Activated T-cell treated with anti-CD3 and anti-CD28 coated beads, Interleukin-2, amount 50 U/mL, for 72 hours (primary cell): Measurements from ENCODE around the gene PRDM7. TPM values are rescaled to one million over a fixed set of nuclear protein-coding genes. Genes with fewer than 3 reads are reported as not detected.
"Not testable (repeated sequence)": the region's sequence is repeated elsewhere in the genome, so short reads cannot be mapped to it uniquely, and the experiment has no call there.

Source experiments
- ATAC-seq, 2 donors: fragments of 150-1000 bp; cut with Tn5 transposase; replicated peaks in 1 of 2; 2 replicates each; pipeline ENCODE4 v1.10.0; 2021; ENCODE audit warnings: moderate library complexity in 2 of 2, mild to moderate bottlenecking in 1 of 2
- DNase-seq, 2 donors: peaks; one replicate each; pipeline ENCODE4 v3.0.0; 2021 to 2022; ENCODE audit warnings: mixed read lengths in 1 of 2
- H3K27ac Mint-ChIP-seq: one replicate; pipeline ENCODE4 v1.8.0; 2022; ENCODE audit warnings: mild to moderate bottlenecking, moderate library complexity, mixed read lengths
- H3K27me3 Mint-ChIP-seq: one replicate; pipeline ENCODE4 v1.8.0; 2022; ENCODE audit warnings: low read depth, mixed read lengths
- H3K36me3 Mint-ChIP-seq, 2 donors: one replicate each; pipeline ENCODE4 v1.8.0; 2022; ENCODE audit warnings: mixed read lengths in 2 of 2, mild to moderate bottlenecking in 1 of 2; ENCODE audit not compliant: insufficient read depth in 2 of 2
- H3K4me1 Mint-ChIP-seq: one replicate; pipeline ENCODE4 v1.8.0; 2022; ENCODE audit warnings: low read depth, mixed read lengths
- H3K4me3 Mint-ChIP-seq, 2 donors: one replicate each; pipeline ENCODE4 v1.8.0; 2022; ENCODE audit warnings: mild to moderate bottlenecking in 2 of 2, mixed read lengths in 2 of 2, moderate library complexity in 2 of 2
- H3K9me3 Mint-ChIP-seq, 2 donors: one replicate each; pipeline ENCODE4 v1.8.0; 2022; ENCODE audit warnings: mixed read lengths in 2 of 2
- total RNA-seq, 2 donors: library from RNA; stranded (reverse); gene quantifications; one replicate each; pipeline ENCODE4 v1.2.3, GENCODE V29; 2022

The PRDM7 gene
- total RNA-seq, 2 donors from 2014 or later: not detected

- no peak overlapping the region for H3K4me3 Mint-ChIP-seq
- H3K27ac Mint-ChIP-seq: no peak overlapping the region
- H3K36me3 Mint-ChIP-seq: no peaks in the 10 kb centered on the region
- ATAC-seq (no peak), DNase-seq (no peak)
- H3K27me3 Mint-ChIP-seq: no peaks in the 10 kb centered on the region
- H3K4me1 Mint-ChIP-seq: peaks cover 19% of the 10 kb centered on the region
- H3K9me3 Mint-ChIP-seq: no peaks in the 10 kb centered on the region
Observed at GRCh38 chr16:90011908-90012501, 65.1 kb downstream of the PRDM7 start.

GRCh38 chr16:90011508-90011819 lies 65.7 kb downstream of the PRDM7 start:
- peaks cover 19% of the 10 kb centered on the region for H3K4me1 Mint-ChIP-seq
- no peak for ATAC-seq
- H3K36me3 Mint-ChIP-seq: no peaks in the 10 kb centered on the region

GRCh38 chr16:90010676-90011507 lies 66.2 kb downstream of the PRDM7 start:
- H3K4me3 Mint-ChIP-seq: no peak overlapping the region
- H3K36me3 Mint-ChIP-seq: no peaks in the 10 kb centered on the region
- H3K27ac Mint-ChIP-seq: no peak overlapping the region
- no peak for ATAC-seq
- H3K9me3 Mint-ChIP-seq: no peaks in the 10 kb centered on the region
- no peaks in the 10 kb centered on the region for H3K27me3 Mint-ChIP-seq
- DNase-seq: no peak
- peaks cover 19% of the 10 kb centered on the region for H3K4me1 Mint-ChIP-seq

More at GRCh38 chr16:90011508-90011819, 65.7 kb downstream of the PRDM7 start:
- no peaks in the 10 kb centered on the region for H3K27me3 Mint-ChIP-seq
- H3K4me3 Mint-ChIP-seq: no peak overlapping the region
- H3K27ac Mint-ChIP-seq: no peak overlapping the region
- H3K9me3 Mint-ChIP-seq: no peaks in the 10 kb centered on the region
- no peak for DNase-seq

GRCh38 chr16:90009172-90009899 lies 67.8 kb downstream of the PRDM7 start:
- Mint-ChIP-seq H3K36me3 (no peaks in the 10 kb centered on the region), H3K4me3 (peak overlapping the region; percentile 75 to 76), H3K9me3 (no peaks in the 10 kb centered on the region), H3K27ac (no peak overlapping the region), H3K4me1 (peaks cover 19% of the 10 kb centered on the region), H3K27me3 (no peaks in the 10 kb centered on the region)
- ATAC-seq (peak in 1 of 2 donors; percentile 32), DNase-seq (no peak)

- peak; percentile 97 to 98 for ATAC-seq
- Mint-ChIP-seq H3K27me3 (no peaks in the 10 kb centered on the region), H3K27ac (peak overlapping the region; percentile 21)
Observed at GRCh38 chr16:90008708-90009145, 68.4 kb downstream of the PRDM7 start.

GRCh38 chr16:90007635-90008234 lies 69.4 kb downstream of the PRDM7 start:
- not testable (repeated sequence) for DNase-seq, H3K27me3 Mint-ChIP-seq, H3K4me3 Mint-ChIP-seq, H3K9me3 Mint-ChIP-seq, ATAC-seq, H3K27ac Mint-ChIP-seq, H3K36me3 Mint-ChIP-seq
- H3K4me1 Mint-ChIP-seq: peaks cover 19% of the 10 kb centered on the region

More at GRCh38 chr16:90008708-90009145, 68.4 kb downstream of the PRDM7 start:
- Mint-ChIP-seq H3K36me3 (no peaks in the 10 kb centered on the region), H3K9me3 (no peaks in the 10 kb centered on the region), H3K4me1 (peaks cover 19% of the 10 kb centered on the region), H3K4me3 (peak overlapping the region; percentile 75 to 76)
- DNase-seq: peak; percentile 71 to 73

- Mint-ChIP-seq H3K27me3 (no peaks in the 10 kb centered on the region), H3K4me3 (no peak overlapping the region), H3K36me3 (no peaks in the 10 kb centered on the region), H3K9me3 (no peaks in the 10 kb centered on the region), H3K4me1 (peaks cover 19% of the 10 kb centered on the region), H3K27ac (no peak overlapping the region)
- DNase-seq: no peak
- no peak for ATAC-seq
Observed at GRCh38 chr16:90007015-90007414, 70.1 kb downstream of the PRDM7 start.

Other genes starting within 250 kb of the PRDM7 start
- gene SPIRE2, start 248.9 kb downstream of the PRDM7 start, total RNA-seq: under 1 TPM; 0.69 to 0.91 TPM
- 100 to 1,000 TPM; 167 to 195 TPM for gene TCF25, start 203.7 kb downstream of the PRDM7 start, total RNA-seq
- gene MC1R, start 158.5 kb downstream of the PRDM7 start, total RNA-seq: 10 to 100 TPM in 1 of 2 donors, 1 to 10 TPM in 1; 7.6 to 15.2 TPM
- gene TUBB3, start 154.0 kb downstream of the PRDM7 start, total RNA-seq: 1 to 10 TPM; 1.3 to 2.7 TPM
- 10 to 100 TPM; 22.5 to 23.8 TPM for gene DEF8, start 128.6 kb downstream of the PRDM7 start, total RNA-seq
- 1 to 10 TPM in 1 of 2 donors, under 1 TPM in 1; 0.70 to 1.4 TPM for gene DBNDD1, start 57.9 kb downstream of the PRDM7 start, total RNA-seq